ENCODE measurements around the gene KRTAP19-2. TPM values are rescaled to one million over a fixed set of nuclear protein-coding genes. Genes with fewer than 3 reads are reported as not detected.
"Not testable (repeated sequence)": the region's sequence is repeated elsewhere in the genome, so short reads cannot be mapped to it uniquely, and the experiment has no call there.

KRTAP19-2 gene, protein sequence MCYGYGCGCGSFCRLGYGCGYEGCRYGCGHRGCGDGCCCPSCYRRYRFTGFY
- not detected for total RNA-seq

GRCh38 chr21:30487336-30487735 lies at the start of gene KRTAP19-2:
TSS of gene KRTAP19-2 (minus strand) at chr21:30487436. CDS start at chr21:30487348, 88 bp downstream.
- DNase-seq (ENCODE audit: low spot score) (no peak), ATAC-seq (no peak)

GRCh38 chr21:30518876-30519275 lies 31.6 kb upstream of the KRTAP19-2 start:
- ATAC-seq (no peak), DNase-seq (ENCODE audit: low spot score) (no peak)

GRCh38 chr21:30515681-30516080 lies 28.4 kb upstream of the KRTAP19-2 start:
- DNase-seq (ENCODE audit: low spot score) (no peak), ATAC-seq (no peak)

GRCh38 chr21:30505621-30506205 lies 18.5 kb upstream of the KRTAP19-2 start:
- not testable (repeated sequence) for ATAC-seq; DNase-seq (ENCODE audit: low spot score)

DNA sequence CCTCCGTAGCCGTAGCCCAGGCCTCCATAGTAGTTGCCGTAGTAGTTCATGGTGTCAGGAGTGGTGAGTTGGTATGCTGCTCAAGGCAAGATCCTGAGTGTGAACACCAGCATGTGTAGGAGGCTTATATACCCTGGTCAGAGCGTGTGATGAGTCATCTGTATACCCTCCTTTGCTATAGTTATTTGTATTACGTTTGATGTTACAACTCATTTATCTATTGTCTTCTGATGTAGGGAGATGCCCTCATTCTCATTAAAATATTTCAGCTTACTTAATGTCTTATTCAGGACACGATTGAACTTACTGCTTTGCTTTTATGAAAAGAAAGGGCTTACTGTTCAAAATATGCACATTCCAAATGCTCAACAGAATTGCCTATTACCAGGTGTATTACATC lies 14.8 kb upstream of the KRTAP19-2 start, which contains the start of gene KRTAP19-5:
TSS of gene KRTAP19-5 (minus strand) at position 101 of the 400 bp plus-strand sequence. CDS start at position 50, 51 bp downstream.
- DNase-seq (ENCODE audit: low spot score) (no peak), ATAC-seq (no peak)

DNA sequence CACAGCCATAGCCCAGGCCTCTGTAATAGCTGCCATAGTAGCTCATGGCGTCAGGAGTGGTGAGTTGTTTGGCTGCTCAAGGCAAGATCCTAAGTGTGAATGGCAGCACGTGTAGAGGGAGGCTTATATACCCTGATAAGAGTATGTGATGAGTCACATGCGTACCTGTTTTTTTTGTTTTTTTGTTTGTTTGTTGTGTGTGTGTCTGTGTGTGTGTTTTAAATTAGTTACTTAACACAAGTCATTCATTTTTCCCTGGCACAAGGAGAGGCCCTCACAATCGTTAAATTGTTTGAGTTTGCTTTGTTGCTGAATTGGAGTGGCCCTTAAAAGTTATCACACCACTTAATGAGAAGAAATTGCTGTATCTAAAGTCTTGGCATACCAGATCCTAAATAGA lies 9.8 kb upstream of the KRTAP19-2 start, which contains the start of gene KRTAP19-4:
TSS of gene KRTAP19-4 (minus strand) at position 101 of the 400 bp plus-strand sequence. CDS start at position 46, 55 bp downstream.
- ATAC-seq (no peak), DNase-seq (ENCODE audit: low spot score) (no peak)

DNA sequence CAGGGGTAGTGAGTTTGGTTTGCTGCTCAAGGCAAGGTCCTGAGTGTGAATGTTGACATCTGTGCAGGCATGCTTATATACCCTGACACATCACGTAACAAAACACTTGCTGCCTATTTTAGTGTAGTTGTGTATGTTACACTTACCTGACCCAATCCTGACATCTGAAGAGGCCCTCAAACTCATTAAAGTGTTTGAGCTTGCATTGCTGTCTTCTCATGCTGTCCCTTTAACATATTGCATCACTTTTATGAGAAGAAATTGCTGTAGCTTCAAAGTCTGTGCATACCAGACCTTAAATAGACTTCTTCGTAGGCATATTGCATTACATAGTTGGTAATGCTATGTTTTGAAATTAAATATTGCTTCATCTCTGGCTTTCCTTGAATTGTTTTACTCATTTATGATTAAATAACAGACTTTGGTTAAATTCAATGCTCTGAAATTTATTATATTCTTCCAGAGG lies 4.8 kb upstream of the KRTAP19-2 start, which contains the start of gene KRTAP19-3:
TSS of gene KRTAP19-3 (minus strand) at position 51 of the 466 bp plus-strand sequence. CDS start 56 bp downstream, outside the sequence.
- DNase-seq (ENCODE audit: low spot score) (no peak), ATAC-seq (no peak)

GRCh38 chr21:30486180-30486579 lies 1.1 kb downstream of the KRTAP19-2 start:
- DNase-seq (ENCODE audit: low spot score) (no peak), ATAC-seq (no peak)

DNA sequence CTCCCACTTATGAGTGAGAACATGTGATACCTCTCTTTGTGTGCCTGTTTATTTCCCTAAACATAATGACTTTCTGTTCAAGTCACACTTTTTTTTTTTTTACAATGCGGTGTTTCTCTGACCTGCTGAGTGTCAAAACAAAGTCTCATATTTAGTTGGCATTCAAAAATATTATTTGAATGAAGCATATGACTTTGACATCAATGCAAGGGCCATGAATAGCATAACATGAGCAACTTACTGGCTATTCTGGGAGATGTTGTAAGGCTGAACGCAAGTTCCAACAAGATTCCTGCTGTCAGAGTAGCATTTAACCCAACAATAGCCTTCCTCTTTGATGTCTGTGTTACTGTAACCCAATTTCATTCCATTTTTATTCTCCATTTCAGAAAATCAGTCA lies 5.1 kb downstream of the KRTAP19-2 start:
- ATAC-seq (no peak), DNase-seq (ENCODE audit: low spot score) (no peak)

- ATAC-seq = no peak
These were observed 7.1 kb downstream of the KRTAP19-2 start, which contains the start of gene KRTAP19-1 for GRCh38 chr21:30480145-30480544. TSS of gene KRTAP19-1 (minus strand) at chr21:30480367. CDS start at chr21:30480317, 50 bp downstream.

DNA sequence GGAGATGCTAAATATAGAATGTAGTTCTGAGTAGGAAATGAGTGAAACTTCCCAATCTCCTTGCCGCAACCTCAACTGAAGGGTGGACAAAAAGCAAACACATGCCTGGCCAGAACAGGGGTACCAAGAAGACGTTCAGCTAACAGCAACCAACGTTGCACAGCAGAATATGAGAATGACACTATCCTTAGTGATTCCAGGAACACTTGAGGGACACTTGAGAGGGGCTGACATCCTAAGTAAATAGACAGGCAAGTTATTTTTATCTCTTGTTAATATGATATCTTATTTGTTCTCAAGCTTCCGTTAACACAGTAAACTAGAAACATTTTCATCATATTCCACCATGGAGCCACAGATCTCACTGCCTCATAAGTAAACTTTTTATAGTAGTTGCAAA lies 8.0 kb downstream of the KRTAP19-2 start:
- DNase-seq (ENCODE audit: low spot score) = no peak
- no peak for ATAC-seq

More at GRCh38 chr21:30480145-30480544, 7.1 kb downstream of the KRTAP19-2 start, which contains the start of gene KRTAP19-1:
- no peak for DNase-seq (ENCODE audit: low spot score)

GRCh38 chr21:30478004-30478403 lies 9.2 kb downstream of the KRTAP19-2 start:
- DNase-seq (ENCODE audit: low spot score) (no peak), ATAC-seq (no peak)

DNA sequence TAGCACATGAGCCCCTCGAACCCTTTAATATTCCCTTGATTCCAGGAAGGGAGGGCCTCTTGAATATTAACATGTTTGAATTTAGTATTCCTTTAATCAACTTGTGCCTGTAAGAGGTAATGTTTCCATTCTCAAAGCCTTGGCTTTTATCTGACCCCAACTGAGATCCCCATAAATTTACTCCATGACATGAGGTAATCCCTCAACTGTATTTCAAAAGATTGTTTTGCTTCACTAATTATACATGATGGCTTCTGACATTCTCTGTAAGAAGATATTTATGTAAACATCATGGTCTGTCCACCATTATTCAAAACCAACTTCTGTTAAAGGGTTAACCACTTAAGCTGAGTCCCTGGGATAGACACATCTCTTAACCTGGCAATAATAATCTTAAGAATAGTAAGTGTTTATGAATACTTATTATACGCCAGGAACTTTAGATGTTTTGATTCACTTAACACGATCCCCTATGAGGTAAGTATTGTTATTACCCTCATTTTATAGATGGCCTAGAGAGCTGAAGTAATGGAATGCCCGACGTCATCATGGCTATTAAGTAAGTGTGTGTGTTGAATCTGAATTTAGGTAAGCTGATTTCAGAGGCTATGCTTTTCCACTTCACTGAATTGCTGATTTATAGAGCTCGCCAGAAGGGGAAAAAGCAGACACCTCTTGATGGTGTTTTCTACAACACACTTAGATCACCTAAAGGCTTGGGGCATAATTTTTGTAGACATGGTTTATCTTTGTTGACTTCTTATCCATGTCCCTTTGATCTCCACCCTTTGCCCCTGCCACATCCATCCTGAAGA lies 18.1 kb downstream of the KRTAP19-2 start:
- no peak for DNase-seq (ENCODE audit: low spot score)
- ATAC-seq = no peak

DNA sequence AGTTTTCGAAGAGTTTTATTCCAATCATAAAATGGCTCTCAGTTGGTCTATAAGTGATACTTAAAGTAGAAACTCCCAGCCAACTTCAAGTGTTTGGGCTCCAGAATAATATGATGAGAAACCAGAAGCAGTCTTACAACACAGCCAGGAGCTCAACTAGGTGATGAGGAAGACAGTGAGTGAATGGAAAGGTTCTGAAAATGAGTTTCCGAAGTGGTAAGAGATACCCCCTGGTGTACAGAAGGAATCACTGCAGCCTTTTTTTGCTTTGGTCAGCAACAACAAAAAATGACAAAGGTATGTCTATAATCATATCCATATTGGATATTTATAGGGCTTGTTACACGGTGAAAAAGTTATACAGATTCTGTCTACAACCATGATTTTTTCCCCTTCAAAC lies 23.5 kb downstream of the KRTAP19-2 start:
- peak; percentile 26 for ATAC-seq
- DNase-seq (ENCODE audit: low spot score) = no peak

DNA sequence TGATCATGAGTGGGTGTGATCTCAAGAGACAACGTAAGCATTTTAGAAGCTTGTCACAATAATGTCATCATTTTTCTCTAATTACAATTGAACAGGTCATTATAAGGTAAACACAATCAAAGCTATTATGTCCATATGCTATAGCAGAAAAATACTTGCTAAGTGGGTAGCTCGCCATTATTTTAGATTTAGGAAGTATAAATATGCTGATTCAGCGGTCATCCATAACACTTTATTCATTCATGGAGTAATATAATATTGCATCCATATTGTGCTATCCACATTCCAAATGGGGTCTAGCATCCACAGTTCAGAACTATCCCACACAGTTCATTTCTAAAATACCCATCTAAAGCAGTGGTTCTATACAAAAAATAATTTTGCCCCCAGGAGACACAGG lies 38.7 kb downstream of the KRTAP19-2 start:
- DNase-seq (ENCODE audit: low spot score) (no peak), ATAC-seq (no peak)

- DNase-seq (ENCODE audit: low spot score) (no peak), ATAC-seq (no peak)
These were observed 40.2 kb downstream of the KRTAP19-2 start for GRCh38 chr21:30447056-30447455.

DNA sequence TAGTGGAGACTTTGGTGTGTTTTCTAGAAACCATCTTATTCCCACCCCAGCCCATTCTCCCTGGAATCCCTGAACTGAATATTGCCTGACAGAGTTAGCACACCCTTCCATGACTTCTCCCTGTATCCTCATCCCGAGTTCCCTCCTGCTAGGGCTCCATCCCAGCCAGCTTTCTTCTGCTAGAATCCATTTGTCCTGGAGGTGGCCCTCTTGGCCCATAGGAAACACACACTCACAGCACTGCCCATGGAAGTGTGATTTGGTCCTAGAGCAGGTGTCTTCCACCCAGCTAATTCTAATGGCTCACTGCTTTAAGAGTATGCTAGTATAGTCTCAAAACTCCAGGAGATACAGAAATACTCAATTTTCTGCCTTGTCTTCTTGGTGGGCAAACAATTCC lies 43.0 kb downstream of the KRTAP19-2 start:
- ATAC-seq = no peak
- no peak for DNase-seq (ENCODE audit: low spot score)

DNA sequence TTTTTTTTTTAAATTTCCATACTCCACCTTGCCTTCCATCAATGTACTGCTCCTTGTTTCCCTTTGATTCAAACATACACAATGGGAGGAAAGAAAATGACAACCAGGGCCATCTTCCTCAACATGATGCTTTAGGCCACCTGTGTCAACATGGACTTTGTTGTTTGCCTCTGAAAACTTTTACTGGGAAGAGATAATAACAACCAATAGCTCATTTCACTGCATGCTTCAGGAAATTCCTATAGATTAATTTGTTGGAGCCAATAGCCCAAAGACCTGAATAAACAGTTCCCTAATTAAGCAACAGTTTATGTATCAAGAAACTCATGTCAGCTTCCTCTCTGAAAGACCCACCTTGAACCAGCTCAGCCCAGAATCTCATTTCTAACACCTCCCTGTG lies 44.0 kb downstream of the KRTAP19-2 start:
- no peak for ATAC-seq
- no peak for DNase-seq (ENCODE audit: low spot score)

GRCh38 chr21:30439975-30440374 lies 47.3 kb downstream of the KRTAP19-2 start, which contains the start of gene KRTAP15-1:
TSS of gene KRTAP15-1 (plus strand) at chr21:30440275. CDS start at chr21:30440328, 53 bp downstream.
- ATAC-seq (no peak), DNase-seq (ENCODE audit: low spot score) (no peak)

Measured in left lobe of liver (tissue), 2 donors.